Activated CD8-positive, alpha-beta T cell treated with anti-CD3 and anti-CD28 coated beads, Interleukin-2, amount 10 ng/mL, durations not matched to agents 7 days and 5 days (primary cell): ENCODE data around the gene CCDC74B. TPM values are rescaled to one million over a fixed set of nuclear protein-coding genes. Genes with fewer than 3 reads are reported as not detected.
"Not testable (repeated sequence)": the region's sequence is repeated elsewhere in the genome, so short reads cannot be mapped to it uniquely, and the experiment has no call there.

Experiments
- ATAC-seq: fragments of 150-1000 bp; cut with Tn5 transposase; one replicate; pipeline ENCODE4 v1.10.0; 2021; ENCODE audit warnings: moderate library complexity
- CTCF ChIA-PET: fragments of 350-600 bp; sonication (Branson Sonifier 250); formaldehyde crosslinking; loops from one replicate; lab custom pipeline; 2021; ENCODE audit warnings: antibody characterized with exemption; lab: Charles Lee
- POLR2A ChIA-PET: fragments of 350-600 bp; sonication (Branson Sonifier 250); formaldehyde crosslinking; loops from one replicate; lab custom pipeline; 2021; ENCODE audit warnings: antibody characterized with exemption; lab: Charles Lee
- DNase-seq: peaks from one replicate; pipeline ENCODE4 v3.0.0-alpha.2; 2020
- H3K27ac Mint-ChIP-seq: one replicate; pipeline ENCODE4 v1.8.0; 2021; ENCODE audit warnings: mild to moderate bottlenecking, mixed read lengths
- H3K27me3 Mint-ChIP-seq: one replicate; pipeline ENCODE4 v1.8.0; 2021; ENCODE audit warnings: low read depth, mixed read lengths
- H3K36me3 Mint-ChIP-seq: one replicate; pipeline ENCODE4 v1.8.0; 2021; ENCODE audit warnings: low read depth, mixed read lengths
- H3K4me1 Mint-ChIP-seq: one replicate; pipeline ENCODE4 v1.8.0; 2021; ENCODE audit warnings: low read depth, mixed read lengths
- H3K4me3 Mint-ChIP-seq: one replicate; pipeline ENCODE4 v1.8.0; 2021; ENCODE audit warnings: mild to moderate bottlenecking, mixed read lengths
- H3K9me3 Mint-ChIP-seq: one replicate; pipeline ENCODE4 v1.8.0; 2022; ENCODE audit warnings: mixed read lengths; ENCODE audit not compliant: insufficient read depth
- total RNA-seq, 2 experiments: library from RNA; stranded (reverse); gene quantifications; one replicate each; pipeline ENCODE4 v1.2.3, GENCODE V29; 2021

CCDC74B gene
- total RNA-seq, 2 experiments from 2014 or later, result 3.2 to 3.4 TPM

- H3K9me3 Mint-ChIP-seq, H3K27ac Mint-ChIP-seq, H3K36me3 Mint-ChIP-seq, H3K4me3 Mint-ChIP-seq, CTCF ChIA-PET, H3K4me1 Mint-ChIP-seq, ATAC-seq, POLR2A ChIA-PET, DNase-seq: not testable (repeated sequence)
- peaks cover 10% of the 10 kb centered on the region for H3K27me3 Mint-ChIP-seq
These were observed 15.6 kb downstream of the CCDC74B start, which contains the start of gene POTEF for GRCh38 chr2:130129120-130129829. TSS of gene POTEF (minus strand) at chr2:130129222. CDS start at chr2:130120515, 8,707 bp downstream.

- H3K27ac Mint-ChIP-seq, ATAC-seq, CTCF ChIA-PET: not testable (repeated sequence)
These were observed 16.4 kb downstream of the CCDC74B start for GRCh38 chr2:130128464-130128863.

GRCh38 chr2:130127726-130128125 lies 17.2 kb downstream of the CCDC74B start:
- H3K36me3 Mint-ChIP-seq, POLR2A ChIA-PET, H3K9me3 Mint-ChIP-seq, DNase-seq, CTCF ChIA-PET, H3K4me1 Mint-ChIP-seq, ATAC-seq, H3K4me3 Mint-ChIP-seq, H3K27ac Mint-ChIP-seq, H3K27me3 Mint-ChIP-seq: not testable (repeated sequence)

More at GRCh38 chr2:130128464-130128863, 16.4 kb downstream of the CCDC74B start:
- H3K27me3 Mint-ChIP-seq, POLR2A ChIA-PET, H3K36me3 Mint-ChIP-seq, DNase-seq, H3K4me1 Mint-ChIP-seq, H3K4me3 Mint-ChIP-seq, H3K9me3 Mint-ChIP-seq: not testable (repeated sequence)

- H3K27me3 Mint-ChIP-seq, DNase-seq, H3K27ac Mint-ChIP-seq, CTCF ChIA-PET, H3K4me1 Mint-ChIP-seq, POLR2A ChIA-PET, H3K4me3 Mint-ChIP-seq, ATAC-seq, H3K9me3 Mint-ChIP-seq, H3K36me3 Mint-ChIP-seq: not testable (repeated sequence)
These were observed 24.0 kb downstream of the CCDC74B start for GRCh38 chr2:130120924-130121323.

GRCh38 chr2:130102597-130103363 lies 42.1 kb downstream of the CCDC74B start:
- ATAC-seq, H3K4me3 Mint-ChIP-seq, H3K4me1 Mint-ChIP-seq, H3K27ac Mint-ChIP-seq, H3K36me3 Mint-ChIP-seq, POLR2A ChIA-PET, CTCF ChIA-PET, H3K9me3 Mint-ChIP-seq, H3K27me3 Mint-ChIP-seq, DNase-seq: not testable (repeated sequence)

Other genes with a start within 250 kb of the CCDC74B start
- not detected for gene RAB6C, start 165.4 kb downstream of the CCDC74B start, total RNA-seq
- gene POTEF, start 15.9 kb downstream of the CCDC74B start, total RNA-seq, result not detected
- 10 to 100 TPM; 83.9 to 88.2 TPM for gene SMPD4, start 36.5 kb upstream of the CCDC74B start, total RNA-seq
- gene MZT2B, start 37.1 kb upstream of the CCDC74B start, total RNA-seq, result 100 to 1,000 TPM; 458 to 486 TPM
- gene TUBA3E, start 53.3 kb upstream of the CCDC74B start, total RNA-seq, result not detected
- 10 to 100 TPM; 80.7 to 88.6 TPM for gene IMP4, start 197.8 kb upstream of the CCDC74B start, total RNA-seq
- 10 to 100 TPM; 67.0 to 71.9 TPM for gene PTPN18, start 210.9 kb upstream of the CCDC74B start, total RNA-seq